Measurements from ENCODE around the gene SLC2A6.

SLC2A6 gene

GRCh38 chr9:133421615-133422542 lies 57.0 kb downstream of the SLC2A6 start, which contains the start of gene ADAMTS13:
Gene ADAMTS13, plus strand, starts transcription at chr9:133422367. Its CDS starts 77 bp downstream, at chr9:133422444.
- TF ChIP-seq, protein P1, sequence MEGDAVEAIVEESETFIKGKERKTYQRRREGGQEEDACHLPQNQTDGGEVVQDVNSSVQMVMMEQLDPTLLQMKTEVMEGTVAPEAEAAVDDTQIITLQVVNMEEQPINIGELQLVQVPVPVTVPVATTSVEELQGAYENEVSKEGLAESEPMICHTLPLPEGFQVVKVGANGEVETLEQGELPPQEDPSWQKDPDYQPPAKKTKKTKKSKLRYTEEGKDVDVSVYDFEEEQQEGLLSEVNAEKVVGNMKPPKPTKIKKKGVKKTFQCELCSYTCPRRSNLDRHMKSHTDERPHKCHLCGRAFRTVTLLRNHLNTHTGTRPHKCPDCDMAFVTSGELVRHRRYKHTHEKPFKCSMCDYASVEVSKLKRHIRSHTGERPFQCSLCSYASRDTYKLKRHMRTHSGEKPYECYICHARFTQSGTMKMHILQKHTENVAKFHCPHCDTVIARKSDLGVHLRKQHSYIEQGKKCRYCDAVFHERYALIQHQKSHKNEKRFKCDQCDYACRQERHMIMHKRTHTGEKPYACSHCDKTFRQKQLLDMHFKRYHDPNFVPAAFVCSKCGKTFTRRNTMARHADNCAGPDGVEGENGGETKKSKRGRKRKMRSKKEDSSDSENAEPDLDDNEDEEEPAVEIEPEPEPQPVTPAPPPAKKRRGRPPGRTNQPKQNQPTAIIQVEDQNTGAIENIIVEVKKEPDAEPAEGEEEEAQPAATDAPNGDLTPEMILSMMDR (conservative IDR thresholded peaks at IDR 0.05; ENCODE audit: low read depth): no peak
- DNase-seq (ENCODE audit: low spot score): no peak
- H3K27ac ChIP-seq: peak within 1 kb of the TSS; percentile 46
- POLR2A ChIA-PET (ENCODE audit: low non-redundant PET): no interaction called here
- CTCF ChIA-PET: interaction anchor here (0.7 kb wide), 1 partner anchor 486 kb away, joined by 6 read pairs; no protein-coding TSS in a partner anchor

Data from RWPE1 (cell line).